Effector CD8-positive, alpha-beta T cell (primary cell): ENCODE measurements around the gene GAST.

Experiments used
- DNase-seq: peaks from one replicate; lab custom pipeline; 2025; lab: John Stamatoyannopoulos, UW

GAST gene

DNA sequence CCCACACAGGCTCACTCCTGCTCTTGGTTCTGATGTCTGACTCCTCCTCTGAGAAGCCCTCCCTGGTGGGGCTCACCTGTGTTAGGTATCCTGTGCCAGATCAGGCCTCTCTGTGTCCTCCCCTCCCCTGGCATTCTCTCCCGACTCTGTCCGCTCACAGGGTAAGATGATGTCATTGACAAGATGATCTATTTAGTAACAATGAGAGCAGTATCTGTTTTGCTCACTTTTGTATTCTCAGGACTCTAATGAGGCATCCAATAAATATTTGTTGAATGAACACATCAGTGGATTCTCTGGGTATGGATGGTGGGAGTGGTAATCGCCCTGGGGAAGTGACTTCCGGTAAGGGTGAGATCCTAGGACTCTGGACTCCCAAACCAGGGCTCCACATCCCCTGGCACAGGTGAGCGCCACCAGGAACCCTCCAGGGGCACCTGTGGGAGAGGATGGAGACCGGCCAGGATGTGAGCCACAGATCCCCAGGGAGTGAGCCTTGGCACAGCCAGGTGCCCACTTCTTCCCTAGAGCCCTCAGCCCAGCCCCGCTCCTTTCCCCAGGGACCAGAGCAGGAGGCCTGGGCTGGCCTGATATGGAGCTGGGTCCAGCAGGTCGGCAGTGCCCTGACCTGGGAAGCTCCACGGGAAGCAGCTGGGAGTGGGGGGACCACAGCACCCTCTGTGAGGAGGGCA, 27.7 kb downstream of the GAST start:
- no peak for DNase-seq

DNA sequence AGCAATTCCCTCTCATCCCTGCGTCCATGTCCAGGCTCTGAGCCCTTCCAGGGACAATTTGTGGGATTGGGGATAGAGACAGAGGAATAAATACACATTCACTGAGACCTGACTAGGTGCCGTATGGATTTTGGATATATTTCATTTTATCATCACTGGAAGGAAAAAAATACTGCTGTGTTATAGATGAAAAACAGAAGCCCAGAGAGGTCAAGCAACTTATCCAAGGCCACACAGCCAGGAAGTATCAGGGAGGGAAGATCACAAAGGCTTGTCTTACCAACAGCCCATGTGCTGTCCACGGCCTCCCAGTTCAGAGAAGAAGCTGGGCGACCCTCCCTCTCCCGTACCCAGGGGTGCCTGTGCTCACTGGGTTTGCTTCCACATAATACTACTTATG, 28.4 kb downstream of the GAST start:
- no peak for DNase-seq

DNA sequence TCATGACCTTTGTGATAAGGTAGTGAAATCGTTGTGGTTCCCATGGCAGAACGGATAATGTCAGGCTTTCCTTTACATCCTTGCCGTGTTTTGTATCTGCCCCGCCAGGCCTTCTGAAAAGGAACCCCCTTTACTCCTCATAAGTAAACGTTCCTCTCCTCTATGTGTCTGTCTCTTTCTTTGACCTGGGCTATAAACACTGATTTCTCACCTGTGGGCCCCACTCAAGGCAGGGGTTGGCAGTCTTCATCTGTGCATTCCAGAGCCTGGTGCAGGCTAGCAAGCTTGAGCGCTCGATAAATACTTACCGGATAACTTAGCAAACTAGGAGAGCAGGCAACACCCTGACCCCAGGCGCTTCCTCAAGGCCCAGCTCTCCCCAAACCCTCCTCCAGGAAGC, 29.6 kb downstream of the GAST start:
- no peak for DNase-seq

DNA sequence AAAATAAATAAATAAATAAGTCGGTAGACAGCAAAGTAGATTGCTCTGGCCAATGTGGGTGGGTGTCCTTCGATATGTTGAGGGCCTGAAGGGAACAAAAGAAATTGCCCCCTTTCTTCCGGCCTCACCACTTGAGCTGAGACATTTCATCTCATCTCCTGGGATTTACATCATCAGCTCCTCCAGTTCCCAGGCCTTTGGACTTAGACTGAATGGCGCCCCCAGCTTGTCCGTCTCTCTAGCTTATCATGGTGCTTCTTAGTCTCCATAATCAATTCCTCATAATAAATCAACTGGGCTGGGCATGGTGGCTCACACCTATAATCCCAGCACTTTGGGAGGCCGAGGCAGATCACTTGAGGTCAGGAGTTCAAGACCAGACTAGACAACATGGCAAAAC, 36.1 kb downstream of the GAST start:
- no peak for DNase-seq

DNA sequence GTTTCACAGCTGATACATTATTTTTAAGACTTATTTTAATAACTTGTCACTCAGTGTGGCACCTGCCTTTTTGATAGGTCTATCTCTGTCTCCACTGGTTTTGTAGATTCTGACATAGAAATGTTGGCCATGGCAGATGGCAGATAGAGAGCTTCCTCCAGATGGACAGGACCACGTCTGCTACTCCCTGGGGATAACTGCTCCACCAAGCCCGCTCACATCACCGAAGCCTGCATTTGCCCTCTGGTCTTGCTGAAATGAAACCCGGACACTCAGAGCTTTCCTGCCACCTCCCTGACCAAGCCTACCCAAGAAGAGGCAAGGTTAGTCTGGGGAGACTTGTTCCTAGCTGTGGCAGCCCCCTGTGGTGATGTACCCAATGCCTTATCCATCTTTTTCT, 38.7 kb downstream of the GAST start:
- no peak for DNase-seq

DNA sequence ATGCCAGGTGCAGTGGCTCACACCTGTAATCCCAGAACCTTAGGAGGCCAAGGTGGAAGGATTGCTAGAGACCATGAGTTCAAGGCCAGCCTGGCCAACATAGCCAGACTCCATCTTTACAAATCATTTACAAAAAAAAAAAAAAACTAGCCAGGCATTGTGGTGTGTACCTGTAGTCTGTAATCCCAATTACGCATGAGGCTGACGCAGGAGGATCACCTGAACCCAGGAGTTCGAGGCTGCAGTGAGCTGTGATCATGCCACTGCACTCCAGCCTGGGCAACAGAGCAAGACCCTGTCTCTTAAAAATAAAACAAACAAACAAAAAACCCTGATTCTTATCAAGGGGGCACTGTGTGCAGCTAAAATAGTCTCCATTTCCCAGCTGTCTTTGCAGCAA, 39.2 kb downstream of the GAST start:
- DNase-seq = no peak

DNA sequence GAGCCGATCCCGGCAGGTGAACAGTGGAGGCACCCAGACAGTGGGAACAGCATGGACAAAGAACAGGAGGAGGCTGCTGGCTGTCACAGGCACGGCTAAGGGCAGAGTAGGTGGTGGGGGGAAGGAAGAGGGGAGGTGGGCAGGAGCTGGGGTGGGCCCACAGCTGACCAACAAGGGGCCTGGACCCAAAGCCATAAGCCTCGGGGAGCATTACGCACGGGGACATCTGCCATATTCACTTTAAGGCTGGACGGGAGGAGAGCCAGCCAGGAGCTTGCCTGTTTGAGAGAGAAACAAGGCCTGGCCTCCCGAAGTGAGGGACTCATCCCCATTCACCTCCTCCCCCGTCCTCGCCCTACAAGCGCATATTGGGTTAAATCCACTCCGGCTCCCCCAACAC, 41.9 kb downstream of the GAST start:
- no peak for DNase-seq

DNA sequence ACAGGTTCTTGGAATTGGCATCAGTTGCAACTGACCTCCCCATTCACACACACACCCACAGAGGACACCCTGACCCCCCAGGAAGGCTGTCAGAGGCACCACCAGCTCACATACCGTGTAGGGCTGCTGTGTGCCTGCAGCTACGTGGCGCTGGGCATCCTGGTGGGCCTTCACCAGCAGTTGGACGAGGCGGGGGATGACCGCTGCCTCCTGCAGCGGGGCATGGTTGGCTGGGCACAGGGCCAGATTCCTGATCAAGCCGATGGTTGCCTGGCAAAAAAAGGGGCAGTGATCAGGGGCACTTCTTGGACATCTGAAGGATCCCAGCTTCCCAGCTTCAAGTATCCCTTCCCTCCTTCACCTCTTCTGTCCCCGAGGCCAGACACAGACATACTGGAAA, 46.5 kb downstream of the GAST start:
- DNase-seq = no peak

DNA sequence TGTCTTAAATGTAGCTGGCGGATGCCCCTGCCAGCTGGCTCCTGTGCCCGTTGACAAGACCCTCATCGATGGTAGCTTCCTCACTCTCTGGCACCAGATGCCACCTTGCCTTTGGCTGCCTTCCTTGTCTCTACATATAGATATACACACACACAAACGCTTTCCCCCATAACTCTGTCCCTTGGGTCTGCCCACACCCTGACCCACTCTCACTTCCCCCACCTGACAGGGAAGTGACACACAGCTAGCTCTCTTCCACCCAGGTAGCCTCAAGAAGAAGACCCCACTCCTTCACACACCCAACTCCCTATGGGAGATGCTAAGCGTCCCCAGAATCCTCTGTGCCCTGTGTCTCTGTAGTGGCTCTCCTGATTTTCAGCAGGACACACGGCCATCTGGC, 48.7 kb downstream of the GAST start:
- no peak for DNase-seq

DNA sequence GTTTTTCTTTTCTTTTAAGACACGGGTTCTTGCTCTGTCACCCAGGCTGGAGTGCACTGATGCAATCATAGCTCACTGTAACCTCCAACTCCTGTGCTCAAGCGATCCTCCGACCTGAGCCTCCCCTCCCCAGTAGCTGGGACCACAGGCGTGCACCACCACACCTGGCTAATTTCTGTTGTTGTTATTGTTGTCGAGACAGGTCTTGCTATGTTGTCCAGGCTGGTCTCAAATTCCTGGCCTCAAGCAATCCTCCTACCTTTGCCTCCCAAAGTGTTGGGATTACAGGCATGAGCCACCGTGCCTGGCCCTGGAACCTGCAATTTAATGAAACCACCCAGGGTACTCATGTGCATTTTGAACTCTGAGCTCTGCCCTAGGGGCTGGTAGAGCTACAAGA, 50.3 kb downstream of the GAST start:
- no peak for DNase-seq

DNA sequence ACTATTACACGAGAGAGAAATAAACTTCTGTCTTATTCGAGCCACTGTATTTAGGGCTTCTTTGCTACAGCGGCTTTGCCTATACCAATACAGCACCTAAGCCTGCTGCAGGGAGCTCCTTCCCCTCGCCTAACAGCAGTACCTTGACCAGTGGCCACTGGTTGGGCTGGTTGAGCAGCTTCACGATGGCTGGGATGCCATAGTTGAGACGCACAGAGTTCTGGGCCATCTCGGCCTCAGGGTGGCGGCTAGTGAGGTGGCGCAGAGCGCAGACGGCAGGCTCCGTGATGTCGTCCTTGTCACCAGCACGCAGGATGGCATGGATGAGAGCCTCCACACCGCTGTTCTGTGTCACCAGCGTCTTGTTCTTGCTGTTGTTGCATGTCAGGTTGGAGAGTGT, 50.7 kb downstream of the GAST start:
- no peak for DNase-seq

DNA sequence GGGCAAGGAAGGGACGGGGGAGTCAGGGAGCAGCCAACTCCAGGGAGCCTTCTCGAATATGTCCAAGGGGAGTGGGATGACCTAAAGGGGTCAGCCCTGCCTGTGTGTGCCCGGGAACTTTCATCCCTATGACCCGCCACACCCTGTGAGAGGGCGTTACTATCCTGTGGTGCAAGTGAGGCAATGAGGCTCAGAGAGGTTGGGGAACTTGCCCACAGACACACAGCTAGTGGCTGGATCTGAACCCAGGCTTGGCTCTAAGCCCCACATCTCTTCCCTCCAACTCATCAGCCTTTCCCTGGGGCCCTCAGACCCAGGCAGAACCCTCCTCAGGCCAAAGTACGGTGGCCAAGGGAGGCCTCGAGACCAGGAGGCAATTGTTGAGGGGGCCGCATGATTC, 51.2 kb downstream of the GAST start:
- DNase-seq = no peak
